SK-N-MC (cell line): ENCODE results near the gene CCDC33.

Experiments
- DNase-seq: peaks from one replicate; pipeline ENCODE4 v3.0.0-alpha.2; 2011; ENCODE audit warnings: low read depth, low spot score
- H3K27ac ChIP-seq: fragments of 200-600 bp; sonication (generic); 2 replicates; pipeline ENCODE4 v1.5.1; 2016; ENCODE audit warnings: mixed run types
- H3K36me3 ChIP-seq: fragments of 200-600 bp; sonication (generic); 2 replicates; pipeline ENCODE4 v1.6.1; 2017; ENCODE audit warnings: antibody characterized with exemption, low read length, mixed read lengths; ENCODE audit not compliant: insufficient read depth
- H3K4me3 ChIP-seq: fragments of 200-600 bp; sonication (generic); 2 replicates; pipeline ENCODE4 v1.5.1; 2016
- H3K9ac ChIP-seq: fragments of 200-600 bp; sonication (generic); 2 replicates; pipeline ENCODE4 v1.8.0; 2017; ENCODE audit warnings: mixed run types, mixed read lengths; ENCODE audit not compliant: insufficient read length
- H3K9me3 ChIP-seq: fragments of 200-600 bp; sonication (generic); 2 replicates; pipeline ENCODE4 v1.6.1; 2017; ENCODE audit warnings: low read depth, mild to moderate bottlenecking, antibody characterized with exemption, low read length, moderate library complexity, mixed read lengths
- EZH2 ChIP-seq: fragments of 200-600 bp; sonication (generic); IDR thresholded peaks from one replicate; pipeline ENCODE4 v1.6.1; 2017; ENCODE audit warnings: antibody characterized with exemption
- FOXP2 ChIP-seq: optimal IDR thresholded peaks from 2 replicates; pipeline ENCODE3; 2011; ENCODE audit warnings: mild to moderate bottlenecking, moderate library complexity; ENCODE audit not compliant: insufficient read depth; ENCODE audit errors: extremely low read length, control extremely low read depth
- POLR2AphosphoS5 ChIP-seq: IDR thresholded peaks from 2 replicates; pipeline ENCODE4 v1.6.1; 2012; ENCODE audit warnings: mild to moderate bottlenecking, low read depth, low read length, borderline replicate concordance

Gene CCDC33

DNA sequence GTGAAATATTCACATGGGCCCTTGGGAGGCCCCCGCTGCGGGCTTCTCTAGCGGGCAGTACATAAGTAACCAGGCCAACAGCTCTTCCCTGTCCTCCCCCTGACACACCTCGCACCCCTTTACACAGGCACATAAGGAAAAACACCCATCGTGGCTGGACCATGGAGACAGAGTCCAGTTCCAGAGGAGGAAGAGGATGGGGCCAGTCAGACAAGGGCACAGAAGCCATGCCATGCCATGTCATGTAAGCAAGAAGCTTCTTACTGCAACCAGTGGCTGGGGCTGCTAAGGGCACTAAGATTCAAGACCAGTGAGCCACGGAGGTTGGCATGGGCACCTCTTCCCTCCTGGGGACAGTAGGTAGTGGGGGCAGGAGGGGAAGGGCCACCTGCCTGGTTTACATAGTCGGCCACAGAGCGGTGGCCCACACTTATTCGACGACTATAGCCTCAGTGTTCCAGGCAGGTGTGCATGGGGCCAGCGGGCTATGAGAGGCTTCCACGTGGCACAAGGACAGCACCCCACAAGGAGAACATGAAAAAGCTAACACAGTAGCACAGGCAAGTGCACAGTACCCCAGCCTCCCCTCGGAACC is 137.0 kb downstream of the CCDC33 start:
- Histone ChIP-seq H3K9me3 (no peaks in the 10 kb centered on the region), H3K27ac (no peak overlapping the region), H3K36me3 (no peaks in the 10 kb centered on the region), H3K4me3 (peak overlapping the region; percentile 82; the same call in 1 of the 2 replicates), H3K9ac (no peak overlapping the region)
- DNase-seq: no peak
- TF ChIP-seq FOXP2 (no peak), EZH2 (no peak), POLR2AphosphoS5 (no peak)

GRCh38 chr15:74373731-74374647 is 137.9 kb downstream of the CCDC33 start:
- H3K27ac ChIP-seq: no peak overlapping the region
- no peaks in the 10 kb centered on the region for H3K9me3 ChIP-seq
- peak; percentile 35 for DNase-seq
- H3K4me3 ChIP-seq: peak overlapping the region; percentile 82
- TF ChIP-seq FOXP2 (no peak), EZH2 (no peak), POLR2AphosphoS5 (no peak)
- no peaks in the 10 kb centered on the region for H3K36me3 ChIP-seq
- no peak overlapping the region for H3K9ac ChIP-seq

- no peak for DNase-seq
- Histone ChIP-seq H3K36me3 (no peaks in the 10 kb centered on the region), H3K27ac (no peak overlapping the region), H3K9ac (no peak overlapping the region), H3K9me3 (no peaks in the 10 kb centered on the region), H3K4me3 (peak overlapping the region; percentile 82; the same call in 1 of the 2 replicates)
- TF ChIP-seq FOXP2: no peak
- TF ChIP-seq POLR2AphosphoS5: no peak
- no peak for TF ChIP-seq EZH2
These were observed 138.6 kb downstream of the CCDC33 start for GRCh38 chr15:74374648-74375302.

GRCh38 chr15:74375303-74375693 is 139.2 kb downstream of the CCDC33 start:
- TF ChIP-seq POLR2AphosphoS5 (no peak), FOXP2 (no peak), EZH2 (no peak)
- Histone ChIP-seq H3K27ac (no peak overlapping the region), H3K9ac (no peak overlapping the region), H3K36me3 (no peaks in the 10 kb centered on the region), H3K9me3 (no peaks in the 10 kb centered on the region), H3K4me3 (no peak overlapping the region)
- DNase-seq: peak; percentile 32

DNA sequence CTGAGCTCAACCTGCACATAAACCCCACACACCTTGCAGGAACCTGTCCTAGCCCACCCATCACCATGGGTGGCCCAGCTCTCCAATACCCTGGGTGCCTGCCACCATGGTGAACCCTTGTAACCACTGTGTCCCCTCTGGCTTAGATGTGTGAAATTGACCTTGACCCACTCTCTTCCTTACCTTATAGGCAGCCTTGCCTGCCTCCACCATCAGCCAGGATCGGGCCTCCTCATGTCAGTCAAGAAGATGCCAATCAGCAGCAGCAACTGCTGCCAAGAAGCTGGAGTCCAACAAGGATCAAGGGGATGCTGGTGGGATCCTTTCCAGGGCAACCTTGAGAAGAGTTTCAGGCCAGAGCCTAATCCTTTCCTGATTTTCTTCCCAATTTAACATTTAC is 140.1 kb downstream of the CCDC33 start:
- H3K27ac ChIP-seq: no peak overlapping the region
- H3K36me3 ChIP-seq: no peaks in the 10 kb centered on the region
- no peak overlapping the region for H3K9ac ChIP-seq
- no peak overlapping the region for H3K4me3 ChIP-seq
- TF ChIP-seq EZH2 (no peak), FOXP2 (no peak), POLR2AphosphoS5 (no peak)
- H3K9me3 ChIP-seq: no peaks in the 10 kb centered on the region
- no peak for DNase-seq

- no peaks in the 10 kb centered on the region for H3K9me3 ChIP-seq
- no peaks in the 10 kb centered on the region for H3K36me3 ChIP-seq
- no peak overlapping the region for H3K4me3 ChIP-seq
- H3K9ac ChIP-seq: no peak overlapping the region
- DNase-seq: no peak
- H3K27ac ChIP-seq: no peak overlapping the region
- TF ChIP-seq POLR2AphosphoS5: no peak
- no peak for TF ChIP-seq EZH2
- TF ChIP-seq FOXP2: no peak
These were observed 140.9 kb downstream of the CCDC33 start for GRCh38 chr15:74376825-74377581.

DNA sequence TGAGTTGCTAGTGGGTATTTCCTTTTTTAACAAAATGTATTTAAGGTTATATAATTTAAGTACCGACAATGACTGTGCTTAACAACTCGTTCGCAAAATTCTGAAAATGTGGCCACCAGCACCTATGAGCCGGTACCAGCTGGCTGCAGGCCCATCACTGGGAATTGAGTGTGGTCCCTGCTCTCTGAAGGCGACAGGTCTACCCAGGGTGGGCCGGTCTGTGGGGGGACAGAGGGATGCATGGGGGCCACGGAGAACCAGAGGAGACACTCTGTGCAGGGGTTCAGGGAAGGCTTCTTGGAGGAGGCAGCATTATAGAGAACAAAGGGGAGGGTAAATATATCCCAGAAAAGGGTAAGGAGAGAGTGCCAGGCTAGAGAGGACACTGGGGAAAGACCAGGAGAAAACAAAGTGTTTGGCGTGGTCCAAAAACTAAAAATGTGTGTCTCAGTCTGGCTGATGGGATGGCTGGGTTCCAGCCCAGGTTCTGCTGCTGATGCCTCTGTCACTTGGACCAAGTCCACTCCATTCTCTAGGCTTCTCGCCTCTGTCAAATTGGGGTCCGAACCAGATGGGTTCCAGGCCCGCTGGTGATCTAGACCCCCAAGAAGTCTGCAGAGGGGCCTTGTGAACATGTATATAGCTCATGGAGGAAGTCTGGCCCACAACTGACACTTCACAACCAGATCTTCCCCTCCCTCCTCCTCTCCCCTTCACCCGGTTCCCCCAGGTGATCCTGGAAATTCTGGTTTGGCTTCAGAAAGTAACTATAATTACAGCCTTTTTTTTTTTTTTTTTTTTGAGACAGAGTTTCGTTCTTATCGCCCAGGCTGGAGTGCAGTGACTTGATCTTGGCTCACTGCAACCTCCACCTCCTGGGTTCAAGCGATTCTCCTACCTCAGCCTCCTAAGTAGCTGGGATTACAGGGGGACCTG is 142.0 kb downstream of the CCDC33 start:
- TF ChIP-seq POLR2AphosphoS5 (no peak), FOXP2 (no peak), EZH2 (no peak)
- no peak for DNase-seq
- no peak overlapping the region for H3K4me3 ChIP-seq
- no peak overlapping the region for H3K9ac ChIP-seq
- H3K9me3 ChIP-seq: no peaks in the 10 kb centered on the region
- H3K27ac ChIP-seq: no peak overlapping the region
- H3K36me3 ChIP-seq: no peaks in the 10 kb centered on the region
